ENCODE data around the gene LRRTM1.

LRRTM1 gene

DNA sequence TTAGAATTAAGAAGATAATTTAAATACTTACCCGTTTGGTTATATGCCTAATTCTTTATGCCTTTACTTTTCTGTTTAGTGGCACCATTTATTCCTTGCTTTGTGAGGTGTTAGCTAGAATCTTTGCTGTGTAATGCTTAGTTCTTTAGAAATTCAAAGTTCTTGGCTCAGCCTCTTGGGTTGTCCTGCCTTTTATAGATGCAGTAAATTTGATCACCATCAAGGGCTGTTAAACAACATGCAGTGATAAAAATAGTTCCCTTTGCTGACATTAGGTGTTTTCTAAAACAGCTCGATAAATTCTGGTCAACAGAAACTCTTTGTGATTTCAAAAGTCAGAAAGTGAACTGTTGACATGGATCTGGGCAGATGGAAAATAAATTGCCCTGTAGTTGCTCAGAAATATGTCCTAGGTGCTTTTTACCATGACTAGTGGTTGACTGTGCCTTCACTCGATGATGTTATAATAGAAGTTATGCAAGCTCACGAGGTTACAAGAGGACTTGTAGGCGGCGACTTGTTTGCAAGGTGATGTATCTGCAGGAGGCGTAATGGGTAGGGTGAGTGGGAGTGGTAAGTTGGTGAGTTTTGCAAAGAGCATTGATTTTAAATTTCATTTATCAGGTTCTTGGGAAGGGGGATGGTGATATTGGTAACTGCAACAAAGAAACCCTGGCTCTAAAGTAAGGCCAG is 52.1 kb downstream of the LRRTM1 start:
- no peak for DNase-seq (ENCODE audit: low read depth in 4 of 4, low spot score in 1 of 4)
